H1 (cell line): ENCODE data around the gene MSANTD7. TPM values are rescaled to one million over a fixed set of nuclear protein-coding genes. Genes with fewer than 3 reads are reported as not detected.
A peak's percentile ranks its signal among the peaks of the same experiment; 100 is the strongest.

ENCODE experiments used
- ASH2L ChIP-seq: fragments of 200-600, 300-600 bp; sonication (generic); IDR thresholded peaks from one replicate; pipeline ENCODE4 v1.7.1; 2017; ENCODE audit warnings: low read length
- BACH1 ChIP-seq: IDR thresholded peaks from 2 replicates; pipeline ENCODE4 v1.6.1; 2012; ENCODE audit warnings: low read length, improper control_type of control experiment
- CBX8 ChIP-seq: fragments of 300-800, 300-1000 bp; sonication (generic); IDR thresholded peaks from 2 replicates; pipeline ENCODE4 v1.7.1; 2016; ENCODE audit warnings: low read depth, low read length, borderline replicate concordance
- CEBPB ChIP-seq: IDR thresholded peaks from 2 replicates; pipeline ENCODE4 v1.6.1; 2012; ENCODE audit warnings: low read depth, low read length
- EZH2 ChIP-seq: fragments of 200-600 bp; sonication (generic); IDR thresholded peaks from 2 replicates; pipeline ENCODE4 v1.7.1; 2012; ENCODE audit warnings: low read depth, mild to moderate bottlenecking, moderate library complexity, low read length, inconsistent platforms; ENCODE audit not compliant: severe bottlenecking
- KDM5A ChIP-seq: fragments of 200-600 bp; IDR thresholded peaks from 2 replicates; pipeline ENCODE4 v1.7.1; 2012; ENCODE audit warnings: mild to moderate bottlenecking, low read length, inconsistent platforms, mixed read lengths
- SP1 ChIP-seq: IDR thresholded peaks from 2 replicates; pipeline ENCODE4 v1.6.1; 2011; ENCODE audit warnings: low read depth, low read length
- TAF1 ChIP-seq: IDR thresholded peaks from 2 replicates; pipeline ENCODE4 v1.6.1; 2011; ENCODE audit warnings: mild to moderate bottlenecking, low read depth, low read length
- TEAD4 ChIP-seq: IDR thresholded peaks from 2 replicates; pipeline ENCODE4 v1.6.1; 2012; ENCODE audit warnings: low read depth, low read length, inconsistent platforms, mixed read lengths
- polyA plus RNA-seq, 7 experiments: library from polyadenylated mRNA; depleted of rRNA in 3 of 7; stranded (reverse) in 5 of 7; unstranded in 2 of 7; fragments of >200 nt in 5 of 7; fragments of 200-250 nt in 2 of 7; gene quantifications; 1 replicate in 5 of 7; 2 replicates in 1 of 7; 4 replicates in 1 of 7; pipeline versions ENCODE4 v1.2.1 to v1.2.3, GENCODE V29; 2011 to 2013; ENCODE audit warnings: missing spikeins in 2 of 7, mixed read lengths in 2 of 7
- total RNA-seq: library from RNA; stranded (reverse); fragmentation: NEBNext Ultra II Directional; extraction: Animal tissue kit (Norgen Biotek cat#: 25700); gene quantifications from 2 replicates; pipeline ENCODE4 v1.2.1, GENCODE V29; 2021

MSANTD7 gene
- total and polyA plus RNA-seq, 2 of the 8 experiments (the other 6 are each of a cell fraction or from before 2014, with no cell fraction given): 5.0 to 15.2 TPM

DNA sequence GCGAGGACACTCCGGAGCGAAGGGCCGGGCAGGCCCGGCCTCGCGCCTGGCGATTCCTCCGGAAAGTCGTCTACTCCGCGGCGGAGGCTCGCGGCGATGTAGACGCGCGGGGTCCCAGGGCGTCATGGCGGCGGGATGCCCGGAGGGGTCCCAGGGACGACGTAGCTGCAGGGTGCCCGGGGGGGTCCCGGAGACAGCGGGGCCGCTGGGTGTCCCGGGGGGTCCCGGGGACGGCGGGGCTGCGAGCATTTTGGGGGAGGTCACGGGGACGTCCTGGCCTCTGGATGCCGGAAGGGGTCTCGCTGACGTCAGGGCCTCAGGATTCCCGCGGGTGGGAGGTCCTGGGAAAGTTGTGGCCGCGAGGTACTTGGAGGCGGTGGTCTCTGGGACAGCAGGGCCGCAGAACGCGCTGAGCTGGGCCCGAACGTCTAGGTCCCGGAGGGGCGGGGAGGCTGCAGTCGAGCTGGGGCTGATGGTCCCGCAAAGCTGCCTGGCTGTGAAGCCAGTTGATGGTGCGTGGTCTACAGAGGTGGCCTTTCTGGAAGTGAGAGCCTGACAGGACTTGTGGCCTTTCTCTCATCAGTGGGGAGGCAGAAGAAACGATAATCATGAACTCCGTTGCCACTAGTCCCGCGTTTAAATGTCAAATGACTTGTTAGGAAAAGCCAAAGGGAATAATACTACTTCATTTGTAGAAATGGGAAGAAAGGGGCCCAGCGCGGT lies 637 bp downstream of the MSANTD7 start (continued):
- TF ChIP-seq EZH2: no peak
- 0 out of 2 replicates have a peak, but pooled peaks have one; percentile 34 for TF ChIP-seq TEAD4
- TF ChIP-seq CEBPB: no peak
- no peak for TF ChIP-seq CBX8
- TF ChIP-seq BACH1: no peak
- 0 out of 2 replicates have a peak, but pooled peaks have one; percentile 14 for TF ChIP-seq KDM5A
- TF ChIP-seq TAF1: no peak
- TF ChIP-seq ASH2L: peak; percentile 45
- TF ChIP-seq SP1: no peak
